Right lobe of liver (tissue), 4 donors: Measurements from ENCODE around the gene C3orf20.

Experiments used
- CTCF ChIP-seq, 4 donors: fragments of 200-600 bp in 3 of 4; fragments of 450-650 bp in 1 of 4; IDR thresholded peaks; one replicate each; pipeline versions ENCODE4 v1.5.1 to v1.8.0; 2016 to 2022; ENCODE audit warnings: antibody characterized with exemption in 4 of 4, mild to moderate bottlenecking in 2 of 4
- POLR2A ChIP-seq: fragments of 450-650 bp; IDR thresholded peaks from one replicate; pipeline ENCODE4 v1.6.1; 2017; ENCODE audit warnings: antibody characterized with exemption, mild to moderate bottlenecking
- donor health status: DM: no; HTN: no; CAD: no.
- donor health status: DM: no; HTN: no; CAD: no.
- donor health status: DM: no; HTN: yes; CAD: no.

DNA sequence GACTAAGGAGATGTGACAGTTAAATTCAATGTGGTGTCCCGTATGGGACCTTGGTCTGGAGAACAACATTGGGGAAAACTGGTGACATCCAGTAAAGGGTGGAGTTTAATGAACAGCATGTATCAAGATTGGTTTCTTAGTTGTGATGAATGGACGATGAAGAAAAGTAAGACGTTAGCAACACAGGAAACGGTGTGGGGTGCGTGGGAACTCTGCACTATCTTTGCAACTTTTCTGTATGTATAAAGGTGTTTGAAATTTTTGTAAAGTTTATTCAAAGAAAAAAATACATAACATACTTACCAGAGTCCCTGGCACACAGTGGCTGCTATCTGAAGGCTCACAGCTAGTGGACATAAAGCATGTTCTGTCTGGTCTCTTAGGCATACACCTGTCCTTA, 29.5 kb upstream of the C3orf20 start:
- TF ChIP-seq CTCF (IDR thresholded peaks at IDR 0.05) = no peak
- no peak for TF ChIP-seq POLR2A
